Neuronal stem cell (in vitro differentiated cells): ENCODE data around the gene BLVRA.

ENCODE experiments used
- DNase-seq: peaks from one replicate; pipeline ENCODE4 v3.0.0-alpha.2; 2013; ENCODE audit warnings: low spot score
- H2AFZ ChIP-seq: one replicate; pipeline ENCODE4 v1.6.1; 2013; ENCODE audit warnings: mild to moderate bottlenecking, low read length, inconsistent platforms
- H2AK5ac ChIP-seq: 2 replicates; pipeline ENCODE4 v1.6.1; 2013; ENCODE audit warnings: low read depth, mild to moderate bottlenecking, inconsistent platforms, low read length, moderate library complexity, mixed read lengths
- H2BK120ac ChIP-seq: 2 replicates; pipeline ENCODE4 v1.6.1; 2013; ENCODE audit warnings: low read depth, mild to moderate bottlenecking, inconsistent platforms, low read length, moderate library complexity, mixed read lengths
- H2BK12ac ChIP-seq: one replicate; pipeline ENCODE4 v1.6.1; 2013; ENCODE audit warnings: low read length, inconsistent platforms
- H2BK15ac ChIP-seq: 2 replicates; pipeline ENCODE4 v1.6.1; 2013; ENCODE audit warnings: mild to moderate bottlenecking, low read length, inconsistent platforms, mixed read lengths
- H2BK5ac ChIP-seq: one replicate; pipeline ENCODE4 v1.6.1; 2013; ENCODE audit warnings: inconsistent platforms, mild to moderate bottlenecking, low read length, moderate library complexity
- H3K14ac ChIP-seq: one replicate; pipeline ENCODE4 v1.6.1; 2013; ENCODE audit warnings: low read length, inconsistent platforms
- H3K18ac ChIP-seq: 2 replicates; pipeline ENCODE4 v1.6.1; 2013; ENCODE audit warnings: low read length, inconsistent platforms
- H3K23ac ChIP-seq: 2 replicates; pipeline ENCODE4 v1.6.1; 2013; ENCODE audit warnings: low read depth, mild to moderate bottlenecking, mixed read lengths, low read length, inconsistent platforms; ENCODE audit not compliant: poor library complexity
- H3K27ac ChIP-seq: replicated peaks from 3 replicates; pipeline ENCODE4 v1.5.1; 2013; ENCODE audit warnings: low read length, inconsistent platforms
- H3K27me3 ChIP-seq, 3 experiments: 2 replicates each; pipeline ENCODE4 v1.6.1; 2013; ENCODE audit warnings: low read length in 3 of 3, mild to moderate bottlenecking in 2 of 3, inconsistent platforms in 1 of 3, low read depth in 1 of 3, mixed read lengths in 1 of 3, moderate library complexity in 1 of 3; ENCODE audit not compliant: control insufficient read depth in 3 of 3, insufficient read depth in 3 of 3
- H3K36me3 ChIP-seq, 2 donors: replicated peaks in 1 of 2; 2 replicates each; pipeline ENCODE4 v1.6.1; 2013; ENCODE audit warnings: low read length in 2 of 2; ENCODE audit not compliant: control insufficient read depth in 2 of 2, insufficient read depth in 2 of 2
- H3K4ac ChIP-seq: 2 replicates; pipeline ENCODE4 v1.6.1; 2013; ENCODE audit warnings: inconsistent platforms, mild to moderate bottlenecking, low read length, moderate library complexity
- H3K4me1 ChIP-seq, 2 donors: 1 replicate in 1 of 2; 2 replicates in 1 of 2; pipeline ENCODE4 v1.6.1; 2013; ENCODE audit warnings: low read length in 2 of 2, low read depth in 1 of 2; ENCODE audit not compliant: control insufficient read depth in 2 of 2, insufficient read depth in 1 of 2
- H3K4me2 ChIP-seq: one replicate; pipeline ENCODE4 v1.6.1; 2013; ENCODE audit warnings: mild to moderate bottlenecking, low read length, inconsistent platforms; ENCODE audit not compliant: insufficient read depth, poor library complexity, severe bottlenecking
- H3K4me3 ChIP-seq, 2 donors: 2 replicates each; pipeline ENCODE4 v1.5.1; 2013; ENCODE audit warnings: low read length in 2 of 2, mild to moderate bottlenecking in 2 of 2, inconsistent platforms in 1 of 2, moderate library complexity in 1 of 2
- H3K79me1 ChIP-seq: one replicate; pipeline ENCODE4 v1.6.1; 2013; ENCODE audit warnings: low read depth, mild to moderate bottlenecking, inconsistent platforms, low read length, moderate library complexity
- H3K9ac ChIP-seq: one replicate; pipeline ENCODE4 v1.6.1; 2013; ENCODE audit warnings: mild to moderate bottlenecking, low read depth, low read length, inconsistent platforms; ENCODE audit not compliant: poor library complexity
- H3K9me3 ChIP-seq, 2 donors: replicated peaks in 1 of 2; 2 replicates each; pipeline versions ENCODE3 to v1.6.1; 2013; ENCODE audit warnings: low read length in 2 of 2, mild to moderate bottlenecking in 2 of 2, inconsistent platforms in 1 of 2, low read depth in 1 of 2, mixed read lengths in 1 of 2, moderate library complexity in 1 of 2; ENCODE audit not compliant: control insufficient read depth in 2 of 2, insufficient read depth in 1 of 2
- H4K8ac ChIP-seq: one replicate; pipeline ENCODE4 v1.6.1; 2013; ENCODE audit warnings: low read depth, mild to moderate bottlenecking, inconsistent platforms, low read length, moderate library complexity
- H4K91ac ChIP-seq: one replicate; pipeline ENCODE4 v1.6.1; 2013; ENCODE audit warnings: low read length, low read depth, mild to moderate bottlenecking, inconsistent platforms; ENCODE audit not compliant: poor library complexity
- WGBS, 2 donors: extraction: QIAGEN DNeasy Blood & Tissue Kit; methylation state at CpG; one replicate each; pipeline ENCODE4 v1.1.7; 2013; ENCODE audit warnings: missing lambda C conversion rate in 2 of 2, mixed read lengths in 1 of 2; ENCODE audit not compliant: insufficient read length in 2 of 2, insufficient replicate concordance in 1 of 2; ENCODE audit errors: extremely low coverage in 2 of 2; 5-methylcytosine and 5-hydroxymethylcytosine counted together

BLVRA gene

GRCh38 chr7:43727003-43727402 is 31.5 kb upstream of the BLVRA start:
- H2AFZ ChIP-seq, result no peak overlapping the region
- no peak for DNase-seq
- H3K14ac ChIP-seq, result no peak overlapping the region
- H3K4me3 ChIP-seq, result no peak overlapping the region
- H2BK120ac ChIP-seq, result no peak overlapping the region
- H3K4me1 ChIP-seq, result peaks cover 0 to 2% of the 10 kb centered on the region in 2 donors
- H3K4ac ChIP-seq, result no peak overlapping the region
- H3K9me3 ChIP-seq, result peaks cover 0 to 6% of the 10 kb centered on the region in 2 donors
- H3K36me3 ChIP-seq, result peaks cover 0 to 12% of the 10 kb centered on the region in 2 donors
- H2BK15ac ChIP-seq, result no peak overlapping the region
- H4K8ac ChIP-seq, result no peak overlapping the region
- no peak overlapping the region for H3K23ac ChIP-seq
- H4K91ac ChIP-seq, result no peak overlapping the region
- H3K79me1 ChIP-seq, result peaks cover 2% of the 10 kb centered on the region
- H3K27me3 ChIP-seq, result peaks cover 0 to 3% (median 0%) of the 10 kb centered on the region in 3 experiments
- H2BK5ac ChIP-seq, result no peak overlapping the region
- WGBS, 2 donors, result no CpG with 5 or more reads among the region's 5 CpGs
- H2AK5ac ChIP-seq, result no peak overlapping the region
- no peak overlapping the region for H2BK12ac ChIP-seq
- H3K18ac ChIP-seq, result no peak overlapping the region
- no peak overlapping the region for H3K4me2 ChIP-seq
- no peak overlapping the region for H3K9ac ChIP-seq
- no peak overlapping the region for H3K27ac ChIP-seq

GRCh38 chr7:43727494-43727893 is 31.0 kb upstream of the BLVRA start:
- no peak overlapping the region for H2BK12ac ChIP-seq
- H3K14ac ChIP-seq, result no peak overlapping the region
- no peak overlapping the region for H3K9ac ChIP-seq
- H2BK15ac ChIP-seq, result no peak overlapping the region
- H4K8ac ChIP-seq, result no peak overlapping the region
- no peak overlapping the region for H3K4me3 ChIP-seq
- H3K4me2 ChIP-seq, result no peak overlapping the region
- no peak overlapping the region for H3K23ac ChIP-seq
- no peak for DNase-seq
- no peak overlapping the region for H2BK5ac ChIP-seq
- H2AK5ac ChIP-seq, result no peak overlapping the region
- H4K91ac ChIP-seq, result no peak overlapping the region
- H3K27me3 ChIP-seq, result peaks cover 0 to 3% (median 0%) of the 10 kb centered on the region in 3 experiments
- peaks cover 0 to 12% of the 10 kb centered on the region in 2 donors for H3K36me3 ChIP-seq
- no peak overlapping the region for H3K18ac ChIP-seq
- no peak overlapping the region for H3K4ac ChIP-seq
- WGBS, 2 donors, result no CpG with 5 or more reads among the region's 1 CpG
- no peak overlapping the region for H2BK120ac ChIP-seq
- H3K4me1 ChIP-seq, result peaks cover 0 to 2% of the 10 kb centered on the region in 2 donors
- peaks cover 2% of the 10 kb centered on the region for H3K79me1 ChIP-seq
- no peak overlapping the region for H2AFZ ChIP-seq
- peaks cover 0 to 6% of the 10 kb centered on the region in 2 donors for H3K9me3 ChIP-seq
- H3K27ac ChIP-seq, result no peak overlapping the region

GRCh38 chr7:43729214-43729923 is 29.1 kb upstream of the BLVRA start, which contains the start of gene COA1:
TSS of gene COA1 (minus strand) at chr7:43729523. CDS start at chr7:43648614, 80,909 bp downstream.
- Histone ChIP-seq H2BK12ac (no peak within 1 kb of the TSS), H3K79me1 (no peaks in the 10 kb centered on the region), H4K8ac (no peak within 1 kb of the TSS), H3K9me3 (peaks cover 0 to 6% of the 10 kb centered on the region in 2 donors), H2BK5ac (peak within 1 kb of the TSS; percentile 93), H3K4me3 (peak within 1 kb of the TSS; percentile 87 to 98), H2AFZ (peak within 1 kb of the TSS; percentile 86), H3K27me3 (peaks cover 0 to 3% (median 0%) of the 10 kb centered on the region in 3 experiments), H3K18ac (peak within 1 kb of the TSS; percentile 44), H3K4ac (no peak within 1 kb of the TSS), H3K4me1 (peaks cover 0 to 2% of the 10 kb centered on the region in 2 donors), H3K36me3 (peaks cover 0 to 12% of the 10 kb centered on the region in 2 donors), H3K27ac (peak within 1 kb of the TSS; percentile 56), H2BK15ac (no peak within 1 kb of the TSS), H3K14ac (no peak within 1 kb of the TSS), H3K4me2 (peak within 1 kb of the TSS; percentile 54), H2BK120ac (no peak within 1 kb of the TSS), H2AK5ac (no peak within 1 kb of the TSS), H4K91ac (no peak within 1 kb of the TSS), H3K9ac (peak within 1 kb of the TSS; percentile 90), H3K23ac (peak within 1 kb of the TSS; percentile 86)
- no CpG with 5 or more reads among the region's 66 CpGs for WGBS, 2 donors
- peak; percentile 82 for DNase-seq

GRCh38 chr7:43729924-43730248 is 28.6 kb upstream of the BLVRA start:
- no peak overlapping the region for H2BK15ac ChIP-seq
- H4K91ac ChIP-seq, result no peak overlapping the region
- no peak overlapping the region for H3K4ac ChIP-seq
- no CpG with 5 or more reads among the region's 4 CpGs for whole genome bisulfite sequencing, 2 donors
- no peak overlapping the region for H2BK12ac ChIP-seq
- no peak overlapping the region for H2AK5ac ChIP-seq
- H3K27ac ChIP-seq, result no peak overlapping the region
- H2BK120ac ChIP-seq, result no peak overlapping the region
- H3K4me3 ChIP-seq, result peak overlapping the region; percentile 87 to 98
- peaks cover 0 to 2% of the 10 kb centered on the region in 2 donors for H3K4me1 ChIP-seq
- peak overlapping the region; percentile 86 for H2AFZ ChIP-seq
- H3K18ac ChIP-seq, result peak overlapping the region; percentile 44
- H4K8ac ChIP-seq, result no peak overlapping the region
- H2BK5ac ChIP-seq, result no peak overlapping the region
- no peak for DNase-seq
- H3K27me3 ChIP-seq, result peaks cover 0 to 3% (median 0%) of the 10 kb centered on the region in 3 experiments
- peaks cover 0 to 6% of the 10 kb centered on the region in 2 donors for H3K9me3 ChIP-seq
- H3K9ac ChIP-seq, result no peak overlapping the region
- H3K36me3 ChIP-seq, result peaks cover 0 to 9% of the 10 kb centered on the region in 2 donors
- H3K23ac ChIP-seq, result peak overlapping the region; percentile 37
- H3K4me2 ChIP-seq, result peak overlapping the region; percentile 54
- H3K79me1 ChIP-seq, result no peaks in the 10 kb centered on the region
- H3K14ac ChIP-seq, result no peak overlapping the region
